Neural cell (in vitro differentiated cells): ENCODE results near the gene COL13A1. TPM values are rescaled to one million over a fixed set of nuclear protein-coding genes. Genes with fewer than 3 reads are reported as not detected.

ENCODE experiments used
- H2AFZ ChIP-seq: fragments of 200-600, 300-800 bp; sonication (generic), shearing (Covaris generic); 2 replicates; pipeline ENCODE4 v1.6.0; 2014; ENCODE audit warnings: low read depth, mild to moderate bottlenecking, antibody characterized with exemption, low read length, moderate library complexity
- H3F3A ChIP-seq: fragments of 200-600 bp; shearing (Covaris generic); 2 replicates; pipeline ENCODE4 v1.6.1; 2016; ENCODE audit warnings: mild to moderate bottlenecking, moderate library complexity, mixed read lengths, antibody characterized with exemption, low read length; ENCODE audit not compliant: insufficient read depth, poor library complexity, severe bottlenecking
- H3K27ac ChIP-seq: fragments of 200-600, 300-800 bp; sonication (generic), shearing (Covaris generic); 2 replicates; pipeline ENCODE4 v1.5.1; 2014; ENCODE audit warnings: mild to moderate bottlenecking, low read length, moderate library complexity
- H3K27me3 ChIP-seq: fragments of 300-800, 200-600 bp; sonication (generic), shearing (Covaris generic); 2 replicates; pipeline ENCODE4 v1.6.0; 2014; ENCODE audit warnings: mild to moderate bottlenecking, low read depth, low read length, moderate library complexity; ENCODE audit not compliant: insufficient read depth
- H3K36me3 ChIP-seq: fragments of 300-800, 200-600 bp; sonication (generic), shearing (Covaris generic); 2 replicates; pipeline ENCODE4 v1.5.1; 2014; ENCODE audit warnings: mild to moderate bottlenecking, antibody characterized with exemption, low read length, moderate library complexity; ENCODE audit not compliant: insufficient read depth
- H3K4me2 ChIP-seq: fragments of 300-800, 200-600 bp; sonication (generic), shearing (Covaris generic); 2 replicates; pipeline ENCODE4 v1.6.0; 2014; ENCODE audit warnings: mild to moderate bottlenecking, low read length
- H3K4me3 ChIP-seq: fragments of 300-800, 200-600 bp; sonication (generic), shearing (Covaris generic); 2 replicates; pipeline ENCODE4 v1.5.1; 2014; ENCODE audit warnings: mild to moderate bottlenecking, low read length, moderate library complexity
- H3K79me2 ChIP-seq: fragments of 200-600 bp; shearing (Covaris generic); replicated peaks from 2 replicates; pipeline ENCODE4 v1.6.0; 2014; ENCODE audit warnings: mild to moderate bottlenecking, low read length, moderate library complexity; ENCODE audit not compliant: insufficient read depth
- H3K9ac ChIP-seq: fragments of 300-800, 200-600 bp; sonication (generic), shearing (Covaris generic); 2 replicates; pipeline ENCODE4 v1.6.1; 2016; ENCODE audit warnings: mild to moderate bottlenecking, low read length, mixed read lengths
- H3K9me2 ChIP-seq: fragments of 200-600 bp; shearing (Covaris generic); 2 replicates; pipeline ENCODE4 v1.6.1; 2016; ENCODE audit warnings: mild to moderate bottlenecking, low read length, mixed read lengths; ENCODE audit not compliant: insufficient read depth
- H3K9me3 ChIP-seq: fragments of 200-600, 300-800 bp; sonication (generic), shearing (Covaris generic); 2 replicates; pipeline ENCODE4 v1.6.1; 2016; ENCODE audit warnings: mild to moderate bottlenecking, mixed run types, low read length, moderate library complexity, mixed read lengths
- H4K20me1 ChIP-seq: fragments of 200-600 bp; shearing (Covaris generic); 2 replicates; pipeline ENCODE4 v1.6.1; 2016; ENCODE audit warnings: mild to moderate bottlenecking, mixed run types; ENCODE audit not compliant: insufficient read depth
- EP300 ChIP-seq: fragments of 450-650 bp; conservative IDR thresholded peaks from 2 replicates; pipeline ENCODE4 v1.6.1; 2014; ENCODE audit warnings: antibody characterized with exemption, mild to moderate bottlenecking, moderate library complexity; ENCODE audit not compliant: poor library complexity, severe bottlenecking
- EZH2 ChIP-seq: fragments of 200-600, 300-800 bp; shearing (Covaris generic), sonication (generic); IDR thresholded peaks from 2 replicates; pipeline ENCODE4 v1.6.1; 2014; ENCODE audit warnings: antibody characterized with exemption, low read length, borderline replicate concordance, mild to moderate bottlenecking; ENCODE audit not compliant: insufficient read depth, poor library complexity, severe bottlenecking
- MXI1 ChIP-seq: fragments of 450-650 bp; conservative IDR thresholded peaks from 2 replicates; pipeline ENCODE4 v1.6.1; 2014; ENCODE audit warnings: antibody characterized with exemption, mild to moderate bottlenecking; ENCODE audit not compliant: poor library complexity, severe bottlenecking
- POLR2AphosphoS5 ChIP-seq: IDR thresholded peaks from 2 replicates; pipeline ENCODE4 v1.6.1; 2012
- RAD21 ChIP-seq: fragments of 450-650 bp; conservative IDR thresholded peaks from 2 replicates; pipeline ENCODE4 v1.6.1; 2014; ENCODE audit warnings: antibody characterized with exemption, mild to moderate bottlenecking, moderate library complexity
- SMC3 ChIP-seq: fragments of 450-650 bp; conservative IDR thresholded peaks from 2 replicates; pipeline ENCODE4 v1.6.1; 2014; ENCODE audit warnings: antibody characterized with exemption, mild to moderate bottlenecking, moderate library complexity; ENCODE audit not compliant: poor library complexity
- TAF1 ChIP-seq: IDR thresholded peaks from 2 replicates; pipeline ENCODE4 v1.6.1; 2012; ENCODE audit warnings: low read depth
- polyA plus RNA-seq: library from polyadenylated mRNA; depleted of rRNA; stranded (reverse); fragments of >200 nt; gene quantifications from 2 replicates; pipeline ENCODE4 v1.2.3, GENCODE V29; 2014
- TF ChIP-seq, protein P1 (sequence below): IDR thresholded peaks from 2 replicates; pipeline ENCODE4 v1.6.1; 2012; ENCODE audit warnings: borderline replicate concordance
- TF ChIP-seq, protein P2 (sequence below): fragments of 450-650 bp; IDR thresholded peaks from 2 replicates; pipeline ENCODE4 v1.5.1; 2014; ENCODE audit warnings: antibody characterized with exemption, mild to moderate bottlenecking, moderate library complexity; ENCODE audit not compliant: poor library complexity, severe bottlenecking

The COL13A1 gene
- polyA plus RNA-seq, 1 donor from 2014 or later = 4.7 TPM

DNA sequence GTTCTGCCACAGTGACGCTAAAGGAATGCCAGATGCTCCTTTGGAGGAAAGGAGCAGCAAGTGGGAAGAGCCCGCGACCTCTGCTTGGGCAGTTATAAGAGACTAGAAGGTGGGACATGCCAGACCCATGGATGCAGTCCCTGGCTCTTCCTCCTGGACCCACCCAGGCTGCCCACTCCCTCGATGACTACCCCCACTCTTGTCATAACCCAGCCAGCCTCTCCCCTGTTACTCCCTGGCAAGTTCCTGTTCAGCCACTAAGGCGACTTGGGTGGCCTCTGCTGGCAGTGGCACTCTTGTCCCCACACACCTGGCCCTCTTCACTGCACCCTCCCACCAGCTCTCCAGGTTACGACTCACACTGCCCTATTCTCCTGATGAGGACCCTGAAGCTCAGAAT is 33.5 kb downstream of the COL13A1 start:
- Histone ChIP-seq H3K27ac (no peak overlapping the region), H2AFZ (no peak overlapping the region), H3K79me2 (no peaks in the 10 kb centered on the region), H4K20me1 (no peaks in the 10 kb centered on the region), H3K9ac (no peak overlapping the region), H3K4me3 (no peak overlapping the region), H3K27me3 (no peaks in the 10 kb centered on the region), H3K9me2 (no peaks in the 10 kb centered on the region), H3K4me2 (no peak overlapping the region), H3K36me3 (no peaks in the 10 kb centered on the region), H3F3A (no peaks in the 10 kb centered on the region), H3K9me3 (no peaks in the 10 kb centered on the region)
- TF ChIP-seq SMC3 = no peak
- TF ChIP-seq, protein P1, sequence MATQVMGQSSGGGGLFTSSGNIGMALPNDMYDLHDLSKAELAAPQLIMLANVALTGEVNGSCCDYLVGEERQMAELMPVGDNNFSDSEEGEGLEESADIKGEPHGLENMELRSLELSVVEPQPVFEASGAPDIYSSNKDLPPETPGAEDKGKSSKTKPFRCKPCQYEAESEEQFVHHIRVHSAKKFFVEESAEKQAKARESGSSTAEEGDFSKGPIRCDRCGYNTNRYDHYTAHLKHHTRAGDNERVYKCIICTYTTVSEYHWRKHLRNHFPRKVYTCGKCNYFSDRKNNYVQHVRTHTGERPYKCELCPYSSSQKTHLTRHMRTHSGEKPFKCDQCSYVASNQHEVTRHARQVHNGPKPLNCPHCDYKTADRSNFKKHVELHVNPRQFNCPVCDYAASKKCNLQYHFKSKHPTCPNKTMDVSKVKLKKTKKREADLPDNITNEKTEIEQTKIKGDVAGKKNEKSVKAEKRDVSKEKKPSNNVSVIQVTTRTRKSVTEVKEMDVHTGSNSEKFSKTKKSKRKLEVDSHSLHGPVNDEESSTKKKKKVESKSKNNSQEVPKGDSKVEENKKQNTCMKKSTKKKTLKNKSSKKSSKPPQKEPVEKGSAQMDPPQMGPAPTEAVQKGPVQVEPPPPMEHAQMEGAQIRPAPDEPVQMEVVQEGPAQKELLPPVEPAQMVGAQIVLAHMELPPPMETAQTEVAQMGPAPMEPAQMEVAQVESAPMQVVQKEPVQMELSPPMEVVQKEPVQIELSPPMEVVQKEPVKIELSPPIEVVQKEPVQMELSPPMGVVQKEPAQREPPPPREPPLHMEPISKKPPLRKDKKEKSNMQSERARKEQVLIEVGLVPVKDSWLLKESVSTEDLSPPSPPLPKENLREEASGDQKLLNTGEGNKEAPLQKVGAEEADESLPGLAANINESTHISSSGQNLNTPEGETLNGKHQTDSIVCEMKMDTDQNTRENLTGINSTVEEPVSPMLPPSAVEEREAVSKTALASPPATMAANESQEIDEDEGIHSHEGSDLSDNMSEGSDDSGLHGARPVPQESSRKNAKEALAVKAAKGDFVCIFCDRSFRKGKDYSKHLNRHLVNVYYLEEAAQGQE = no peak

DNA sequence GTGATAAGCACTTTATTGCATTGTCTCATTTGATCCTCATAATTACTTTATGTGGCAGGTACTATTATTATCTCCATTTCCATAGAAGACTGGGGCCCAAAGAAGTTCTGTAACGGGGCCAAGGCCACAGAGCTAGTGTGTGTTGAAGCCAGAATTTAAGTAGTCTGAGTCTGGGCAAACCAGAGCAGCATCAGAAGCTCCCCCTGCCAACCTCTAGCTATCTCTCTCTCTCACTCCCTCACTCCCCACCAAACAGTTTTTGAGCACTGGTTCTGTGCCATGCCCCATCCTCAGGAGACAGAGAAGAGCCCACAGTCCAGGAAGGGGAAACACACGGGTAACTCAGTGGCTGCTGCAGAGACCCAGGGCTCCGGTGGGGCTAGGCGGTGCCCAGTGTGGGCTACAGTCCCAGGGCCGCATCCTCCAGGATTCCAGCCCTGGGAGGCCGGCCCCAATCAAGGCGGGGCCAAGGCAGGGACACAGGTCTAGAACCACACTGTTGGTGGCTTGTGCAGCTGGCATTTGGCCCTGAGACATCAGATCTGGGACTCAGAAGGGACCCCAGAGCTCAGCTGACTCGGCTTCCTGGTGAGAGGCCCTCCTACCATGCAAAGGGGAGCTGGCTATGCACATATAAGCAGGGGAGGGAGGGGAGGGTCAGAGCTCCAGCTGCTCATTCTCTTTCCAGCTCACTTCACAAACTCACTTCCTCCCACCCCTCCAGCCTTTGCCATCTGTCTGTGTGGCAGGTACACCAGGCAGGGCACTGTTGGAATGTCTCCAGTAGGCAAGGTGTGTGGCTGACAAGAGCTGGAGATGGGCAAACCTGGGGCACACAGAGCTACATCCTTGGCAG is 34.4 kb downstream of the COL13A1 start:
- Histone ChIP-seq H3K4me3 (no peak overlapping the region), H3K79me2 (no peaks in the 10 kb centered on the region), H2AFZ (no peak overlapping the region), H3K4me2 (no peak overlapping the region), H3K9me3 (no peaks in the 10 kb centered on the region), H4K20me1 (no peaks in the 10 kb centered on the region), H3F3A (no peaks in the 10 kb centered on the region), H3K9ac (no peak overlapping the region), H3K27me3 (no peaks in the 10 kb centered on the region), H3K27ac (no peak overlapping the region), H3K9me2 (no peaks in the 10 kb centered on the region), H3K36me3 (no peaks in the 10 kb centered on the region)
- TF ChIP-seq, protein P2, sequence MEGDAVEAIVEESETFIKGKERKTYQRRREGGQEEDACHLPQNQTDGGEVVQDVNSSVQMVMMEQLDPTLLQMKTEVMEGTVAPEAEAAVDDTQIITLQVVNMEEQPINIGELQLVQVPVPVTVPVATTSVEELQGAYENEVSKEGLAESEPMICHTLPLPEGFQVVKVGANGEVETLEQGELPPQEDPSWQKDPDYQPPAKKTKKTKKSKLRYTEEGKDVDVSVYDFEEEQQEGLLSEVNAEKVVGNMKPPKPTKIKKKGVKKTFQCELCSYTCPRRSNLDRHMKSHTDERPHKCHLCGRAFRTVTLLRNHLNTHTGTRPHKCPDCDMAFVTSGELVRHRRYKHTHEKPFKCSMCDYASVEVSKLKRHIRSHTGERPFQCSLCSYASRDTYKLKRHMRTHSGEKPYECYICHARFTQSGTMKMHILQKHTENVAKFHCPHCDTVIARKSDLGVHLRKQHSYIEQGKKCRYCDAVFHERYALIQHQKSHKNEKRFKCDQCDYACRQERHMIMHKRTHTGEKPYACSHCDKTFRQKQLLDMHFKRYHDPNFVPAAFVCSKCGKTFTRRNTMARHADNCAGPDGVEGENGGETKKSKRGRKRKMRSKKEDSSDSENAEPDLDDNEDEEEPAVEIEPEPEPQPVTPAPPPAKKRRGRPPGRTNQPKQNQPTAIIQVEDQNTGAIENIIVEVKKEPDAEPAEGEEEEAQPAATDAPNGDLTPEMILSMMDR = no peak
- TF ChIP-seq SMC3 (no peak), POLR2AphosphoS5 (no peak), EP300 (no peak), EZH2 (no peak), MXI1 (no peak), TAF1 (no peak), RAD21 (no peak)
- TF ChIP-seq, protein P1 = no peak
